GM18951 (cell line): Measurements from ENCODE around the gene VPS35L.
"Not testable (repeated sequence)": the region's sequence is repeated elsewhere in the genome, so short reads cannot be mapped to it uniquely, and the experiment has no call there.

Experiments
- POLR2A ChIP-seq: IDR thresholded peaks from 4 replicates; pipeline ENCODE4 v1.6.1; 2011; ENCODE audit warnings: mild to moderate bottlenecking; ENCODE audit not compliant: insufficient read length, insufficient read depth; ENCODE audit errors: extremely low read depth
- in situ Hi-C: fragments of 300-500 bp; cut with MboI; formaldehyde crosslinking; loops from one replicate; pipeline ENCODE4 v1.12.0; 2022; ENCODE audit warnings: low sequenced_read_pairs, mixed read lengths, inconsistent platforms; ENCODE audit not compliant: unreplicated experiment

The VPS35L gene

GRCh38 chr16:19664166-19664565 lies 108.7 kb downstream of the VPS35L start:
- no peak for TF ChIP-seq POLR2A
- in situ Hi-C loops = no loop called here

GRCh38 chr16:19665313-19665712 lies 109.8 kb downstream of the VPS35L start:
- in situ Hi-C loops = not testable (repeated sequence)

- in situ Hi-C loops = no loop called here
- TF ChIP-seq POLR2A = no peak
Measured at GRCh38 chr16:19666477-19666876, 111.0 kb downstream of the VPS35L start.

- in situ Hi-C loops = no loop called here
- TF ChIP-seq POLR2A = no peak
Measured at GRCh38 chr16:19672378-19672777, 116.9 kb downstream of the VPS35L start.

- no peak for TF ChIP-seq POLR2A
- in situ Hi-C loops = no loop called here
Measured at GRCh38 chr16:19674485-19674884, 119.0 kb downstream of the VPS35L start.

- no peak for TF ChIP-seq POLR2A
Measured at GRCh38 chr16:19677402-19677801, 121.9 kb downstream of the VPS35L start.

GRCh38 chr16:19678804-19679203 lies 123.3 kb downstream of the VPS35L start:
- no peak for TF ChIP-seq POLR2A
- in situ Hi-C loops = no loop called here

More at GRCh38 chr16:19677402-19677801, 121.9 kb downstream of the VPS35L start:
- in situ Hi-C loops = no loop called here

- in situ Hi-C loops = not testable (repeated sequence)
Measured at GRCh38 chr16:19679281-19679680, 123.8 kb downstream of the VPS35L start.

- in situ Hi-C loops = no loop called here
- no peak for TF ChIP-seq POLR2A
Measured at GRCh38 chr16:19680881-19681340, 125.4 kb downstream of the VPS35L start.

- in situ Hi-C loops = no loop called here
- no peak for TF ChIP-seq POLR2A
Measured at GRCh38 chr16:19681637-19682036, 126.1 kb downstream of the VPS35L start.

- in situ Hi-C loops = no loop called here
- TF ChIP-seq POLR2A = no peak
Measured at GRCh38 chr16:19683453-19684236, 128.1 kb downstream of the VPS35L start.

- in situ Hi-C loops = no loop called here
Measured at GRCh38 chr16:19685176-19685575, 129.7 kb downstream of the VPS35L start.

GRCh38 chr16:19687279-19687678 lies 131.8 kb downstream of the VPS35L start:
- no peak for TF ChIP-seq POLR2A

More at GRCh38 chr16:19685176-19685575, 129.7 kb downstream of the VPS35L start:
- no peak for TF ChIP-seq POLR2A

GRCh38 chr16:19688396-19689024 lies 133.0 kb downstream of the VPS35L start:
- no peak for TF ChIP-seq POLR2A

More at GRCh38 chr16:19687279-19687678, 131.8 kb downstream of the VPS35L start:
- in situ Hi-C loops = no loop called here

More at GRCh38 chr16:19688396-19689024, 133.0 kb downstream of the VPS35L start:
- in situ Hi-C loops = no loop called here
